GM12801 (cell line): ENCODE data around the gene MIEF2.

ENCODE experiments used
- TF ChIP-seq, protein P1 (sequence below): IDR thresholded peaks from one replicate; pipeline ENCODE4 v1.5.1; 2011; ENCODE audit warnings: control low read depth; ENCODE audit not compliant: insufficient read length; ENCODE audit errors: extremely low read depth

MIEF2 gene

DNA sequence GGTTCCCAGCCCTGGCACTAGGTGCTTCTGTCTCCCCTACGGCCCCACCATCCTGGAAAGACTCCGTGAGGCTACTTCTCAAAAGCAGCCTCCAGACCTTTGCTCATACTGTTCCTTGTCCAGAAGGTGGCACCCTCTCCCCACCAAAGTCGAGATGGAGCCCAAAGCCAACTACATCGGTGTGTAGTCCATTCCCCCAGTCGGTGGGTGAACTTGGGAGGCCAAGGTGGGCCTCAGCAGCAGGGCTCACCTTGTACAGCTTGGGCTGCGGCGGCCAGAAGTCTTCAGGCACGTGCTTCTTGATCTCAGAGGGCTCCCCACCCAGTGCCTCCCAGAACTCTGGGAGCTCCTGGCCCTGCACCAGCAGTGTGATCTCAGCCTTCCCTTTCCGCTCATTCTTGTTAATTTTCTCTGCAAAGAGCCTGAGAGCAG, 12.1 kb upstream of the MIEF2 start:
- TF ChIP-seq, protein P1, sequence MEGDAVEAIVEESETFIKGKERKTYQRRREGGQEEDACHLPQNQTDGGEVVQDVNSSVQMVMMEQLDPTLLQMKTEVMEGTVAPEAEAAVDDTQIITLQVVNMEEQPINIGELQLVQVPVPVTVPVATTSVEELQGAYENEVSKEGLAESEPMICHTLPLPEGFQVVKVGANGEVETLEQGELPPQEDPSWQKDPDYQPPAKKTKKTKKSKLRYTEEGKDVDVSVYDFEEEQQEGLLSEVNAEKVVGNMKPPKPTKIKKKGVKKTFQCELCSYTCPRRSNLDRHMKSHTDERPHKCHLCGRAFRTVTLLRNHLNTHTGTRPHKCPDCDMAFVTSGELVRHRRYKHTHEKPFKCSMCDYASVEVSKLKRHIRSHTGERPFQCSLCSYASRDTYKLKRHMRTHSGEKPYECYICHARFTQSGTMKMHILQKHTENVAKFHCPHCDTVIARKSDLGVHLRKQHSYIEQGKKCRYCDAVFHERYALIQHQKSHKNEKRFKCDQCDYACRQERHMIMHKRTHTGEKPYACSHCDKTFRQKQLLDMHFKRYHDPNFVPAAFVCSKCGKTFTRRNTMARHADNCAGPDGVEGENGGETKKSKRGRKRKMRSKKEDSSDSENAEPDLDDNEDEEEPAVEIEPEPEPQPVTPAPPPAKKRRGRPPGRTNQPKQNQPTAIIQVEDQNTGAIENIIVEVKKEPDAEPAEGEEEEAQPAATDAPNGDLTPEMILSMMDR, result no peak

DNA sequence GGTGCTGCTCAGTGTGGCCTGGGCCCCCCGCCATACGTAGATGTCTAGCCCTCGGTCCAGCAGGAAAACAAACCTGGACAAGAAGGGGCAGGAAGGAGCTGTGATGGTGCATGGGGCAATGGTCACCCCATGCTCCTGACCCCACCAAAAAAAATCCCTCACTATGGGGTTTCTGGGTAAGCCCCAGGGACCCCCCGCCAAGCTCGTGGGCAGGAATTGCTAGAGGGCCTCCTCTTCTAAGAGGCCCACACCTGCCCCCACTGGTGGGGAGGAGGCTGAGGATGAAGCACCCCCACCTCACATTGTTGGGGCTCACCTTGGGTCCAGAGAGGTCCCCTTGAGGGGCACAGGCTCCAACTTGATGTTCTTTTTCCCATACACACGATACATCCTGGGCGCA, 11.7 kb upstream of the MIEF2 start:
- TF ChIP-seq, protein P1, result no peak

DNA sequence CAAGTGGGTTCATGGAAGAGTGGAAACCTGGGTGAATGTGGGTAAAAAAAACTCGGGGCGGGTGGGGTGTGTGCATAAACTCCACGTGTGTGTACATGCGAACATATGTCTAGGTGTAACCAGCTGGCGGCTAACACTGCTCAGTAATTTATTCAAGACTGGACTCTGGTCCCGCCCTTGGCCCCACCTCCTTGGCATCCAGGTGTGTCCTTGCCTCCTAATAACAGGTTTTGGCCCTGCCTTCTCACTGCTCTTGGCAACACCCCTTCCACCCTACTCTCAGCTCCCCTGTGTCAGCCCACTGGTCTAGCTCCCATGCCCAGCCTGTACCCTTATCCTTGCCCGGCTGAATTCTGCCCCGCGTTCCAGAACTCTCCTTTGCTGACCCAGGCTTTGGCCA, 10.2 kb upstream of the MIEF2 start:
- TF ChIP-seq, protein P1, result no peak

DNA sequence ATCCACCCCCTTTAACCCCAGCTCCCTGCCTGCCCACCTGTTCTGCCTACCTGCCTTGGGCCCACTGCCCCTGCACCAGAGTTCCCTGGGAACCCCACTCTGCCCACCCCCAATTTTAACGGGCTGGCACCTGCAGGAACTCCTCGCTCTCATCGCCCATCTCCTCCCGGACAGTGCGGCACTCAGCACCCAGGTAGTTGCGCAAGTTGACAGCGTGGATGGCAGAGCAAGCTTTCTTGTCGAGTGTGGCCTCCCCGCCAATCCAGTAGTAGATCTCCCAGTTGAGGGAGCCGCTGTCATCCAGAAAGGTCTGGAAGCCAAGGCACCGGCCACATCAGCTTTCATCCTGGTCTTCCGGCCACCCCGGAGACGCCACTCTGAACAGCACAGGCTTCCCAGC, 9.8 kb upstream of the MIEF2 start:
- TF ChIP-seq, protein P1, result no peak

DNA sequence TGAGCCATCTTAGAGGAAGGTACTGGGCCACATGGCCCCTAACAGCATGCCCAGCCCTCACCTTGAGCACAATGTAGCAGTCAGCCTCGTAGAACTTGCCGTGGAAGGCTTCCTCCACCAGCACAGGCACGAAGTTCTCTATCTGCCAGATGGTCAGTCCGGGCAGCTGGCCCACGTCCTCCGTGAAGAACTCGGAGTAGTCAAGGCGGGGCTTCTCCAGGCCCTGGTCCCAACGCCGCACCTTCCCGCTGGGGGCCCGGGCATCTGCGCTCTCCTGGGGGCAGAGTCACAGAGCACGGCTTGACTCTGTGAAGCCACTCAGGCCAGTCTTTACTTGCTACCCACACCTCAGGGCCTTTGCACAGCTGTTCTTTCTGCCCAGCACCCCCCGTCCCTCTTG, 9.3 kb upstream of the MIEF2 start:
- TF ChIP-seq, protein P1, result no peak

DNA sequence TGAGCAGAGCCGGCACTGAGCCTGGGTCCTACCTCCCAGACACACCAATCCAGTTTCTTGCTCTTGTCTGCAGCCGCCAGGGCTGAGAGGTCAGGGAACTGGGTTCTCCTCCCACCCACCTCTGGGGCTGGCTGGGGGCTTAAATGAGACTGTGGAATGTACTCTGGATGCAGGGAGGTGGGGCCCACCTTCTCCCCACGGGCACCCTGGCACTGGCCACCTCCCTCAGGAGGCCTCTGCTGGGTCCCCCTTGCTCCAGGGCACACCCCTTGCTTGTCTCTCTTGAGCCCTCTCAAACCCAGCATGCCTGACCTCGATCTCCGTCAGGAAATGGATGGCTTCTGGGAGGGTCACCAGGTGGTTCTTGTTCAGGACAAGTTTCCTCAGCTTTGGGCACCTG, 8.3 kb upstream of the MIEF2 start:
- TF ChIP-seq, protein P1, result no peak

DNA sequence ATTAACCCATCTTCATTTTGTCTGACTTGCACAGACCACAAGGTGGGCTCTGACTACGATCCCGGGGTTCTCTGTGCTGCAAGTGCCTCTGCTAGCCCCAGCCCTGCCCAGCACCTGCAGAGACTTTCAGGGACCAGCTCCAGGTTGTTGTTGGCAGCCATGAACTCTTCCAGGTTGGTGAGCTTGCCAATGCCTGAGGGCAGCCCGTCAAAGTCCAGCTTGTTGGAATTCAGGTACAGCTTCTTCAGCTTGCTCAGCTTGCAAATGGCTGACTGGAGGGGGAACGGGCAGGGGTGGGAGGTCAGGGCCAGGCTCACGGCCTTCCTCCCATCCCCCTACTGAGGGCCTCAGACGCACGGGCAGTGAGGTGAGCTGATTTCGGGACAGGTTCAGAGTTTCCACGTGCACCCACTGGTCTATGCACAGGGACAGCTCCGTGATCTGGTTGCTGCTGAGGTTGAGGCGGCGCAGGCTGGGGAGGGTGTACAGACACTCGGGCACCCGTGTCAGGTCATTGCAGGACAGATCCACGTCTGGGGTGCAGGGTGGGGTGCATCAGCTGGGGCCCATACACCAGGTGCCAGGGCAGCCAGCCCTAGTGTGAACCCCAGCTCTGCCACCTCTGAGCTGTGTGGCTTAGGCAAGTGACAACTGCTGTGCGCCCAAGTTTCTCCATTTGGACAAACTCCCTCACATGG, 7.1 kb upstream of the MIEF2 start:
- TF ChIP-seq, protein P1, result no peak
